ENCODE measurements around the gene CPNE8. TPM values are rescaled to one million over a fixed set of nuclear protein-coding genes. Genes with fewer than 3 reads are reported as not detected.
A peak's percentile ranks its signal among the peaks of the same experiment; 100 is the strongest.

CPNE8 gene
- total RNA-seq, 1 donor from 2014 or later, result 9.4 TPM

- DNase-seq (ENCODE audit: low read depth) (peak; percentile 34), FAIRE-seq (no peak)
- Mint-ChIP-seq H3K4me1 (ENCODE audit: low read depth, unreplicated experiment) (no peaks in the 10 kb centered on the region), H3K36me3 (ENCODE audit: low read depth, unreplicated experiment) (peaks cover 3% of the 10 kb centered on the region), H3K27ac (ENCODE audit: unreplicated experiment) (no peak overlapping the region), H3K27me3 (ENCODE audit: low read depth, unreplicated experiment) (no peaks in the 10 kb centered on the region), H3K4me3 (ENCODE audit: unreplicated experiment) (no peak overlapping the region), H3K9me3 (ENCODE audit: unreplicated experiment) (peaks cover 5% of the 10 kb centered on the region)
- no peaks in the 10 kb centered on the region for H3K36me3 ChIP-seq (ENCODE audit: insufficient read depth, low read length)
- no peak overlapping the region for H3K27ac ChIP-seq (ENCODE audit: low read depth, low read length)
- TF ChIP-seq CTCF (IDR thresholded peaks at IDR 0.05; ENCODE audit: insufficient read depth, low read depth, low read length) (no peak), EZH2 (IDR thresholded peaks at IDR 0.05; ENCODE audit: insufficient read depth, low read length) (no peak)
- H3K9me3 ChIP-seq (ENCODE audit: insufficient read depth, low read depth, low read length), result no peaks in the 10 kb centered on the region
- no peaks in the 10 kb centered on the region for H3K4me1 ChIP-seq (ENCODE audit: insufficient read depth, low read length)
- no peak overlapping the region for H2AFZ ChIP-seq (ENCODE audit: low read depth, low read length)
- no peak overlapping the region for H3K9ac ChIP-seq (ENCODE audit: low read length)
- no peaks in the 10 kb centered on the region for H3K27me3 ChIP-seq (ENCODE audit: insufficient read depth, low read length)
- no peak overlapping the region for H3K4me2 ChIP-seq (ENCODE audit: low read length)
- no peaks in the 10 kb centered on the region for H3K79me2 ChIP-seq (ENCODE audit: insufficient read depth, low read length)
- no peak overlapping the region for H3K4me3 ChIP-seq (ENCODE audit: insufficient read depth, low read depth, low read length)
- no peaks in the 10 kb centered on the region for H4K20me1 ChIP-seq (ENCODE audit: insufficient read depth, low read length)
These were observed 19.3 kb downstream of the CPNE8 start for GRCh38 chr12:38886064-38886463.

- H3K27me3 Mint-ChIP-seq (ENCODE audit: low read depth, unreplicated experiment), result no peaks in the 10 kb centered on the region
- no peak overlapping the region for H3K4me3 ChIP-seq (ENCODE audit: insufficient read depth, low read depth, low read length)
- no peaks in the 10 kb centered on the region for H3K79me2 ChIP-seq (ENCODE audit: insufficient read depth, low read length)
- no peak overlapping the region for H3K27ac Mint-ChIP-seq (ENCODE audit: unreplicated experiment)
- H3K9ac ChIP-seq (ENCODE audit: low read length), result no peak overlapping the region
- DNase-seq (ENCODE audit: low read depth) (no peak), FAIRE-seq (no peak)
- H3K4me3 Mint-ChIP-seq (ENCODE audit: unreplicated experiment), result no peak overlapping the region
- peaks cover 3% of the 10 kb centered on the region for H3K36me3 Mint-ChIP-seq (ENCODE audit: low read depth, unreplicated experiment)
- peaks cover 5% of the 10 kb centered on the region for H3K9me3 Mint-ChIP-seq (ENCODE audit: unreplicated experiment)
- H3K4me1 Mint-ChIP-seq (ENCODE audit: low read depth, unreplicated experiment), result no peaks in the 10 kb centered on the region
- no peak overlapping the region for H2AFZ ChIP-seq (ENCODE audit: low read depth, low read length)
- H3K27me3 ChIP-seq (ENCODE audit: insufficient read depth, low read length), result no peaks in the 10 kb centered on the region
- H3K36me3 ChIP-seq (ENCODE audit: insufficient read depth, low read length), result no peaks in the 10 kb centered on the region
- H3K4me1 ChIP-seq (ENCODE audit: insufficient read depth, low read length), result no peaks in the 10 kb centered on the region
- TF ChIP-seq EZH2 (IDR thresholded peaks at IDR 0.05; ENCODE audit: insufficient read depth, low read length), result no peak
- TF ChIP-seq CTCF (IDR thresholded peaks at IDR 0.05; ENCODE audit: insufficient read depth, low read depth, low read length), result no peak
- no peaks in the 10 kb centered on the region for H4K20me1 ChIP-seq (ENCODE audit: insufficient read depth, low read length)
- no peak overlapping the region for H3K4me2 ChIP-seq (ENCODE audit: low read length)
- H3K9me3 ChIP-seq (ENCODE audit: insufficient read depth, low read depth, low read length), result no peaks in the 10 kb centered on the region
- no peak overlapping the region for H3K27ac ChIP-seq (ENCODE audit: low read depth, low read length)
These were observed 20.7 kb downstream of the CPNE8 start for GRCh38 chr12:38884666-38885065.

- Mint-ChIP-seq H3K36me3 (ENCODE audit: low read depth, unreplicated experiment) (peaks cover 3% of the 10 kb centered on the region), H3K9me3 (ENCODE audit: unreplicated experiment) (peaks cover 2% of the 10 kb centered on the region), H3K4me3 (ENCODE audit: unreplicated experiment) (no peak overlapping the region), H3K27me3 (ENCODE audit: low read depth, unreplicated experiment) (no peaks in the 10 kb centered on the region), H3K4me1 (ENCODE audit: low read depth, unreplicated experiment) (no peaks in the 10 kb centered on the region), H3K27ac (ENCODE audit: unreplicated experiment) (no peak overlapping the region)
- H2AFZ ChIP-seq (ENCODE audit: low read depth, low read length), result no peak overlapping the region
- TF ChIP-seq CTCF (IDR thresholded peaks at IDR 0.05; ENCODE audit: insufficient read depth, low read depth, low read length) (no peak), EZH2 (IDR thresholded peaks at IDR 0.05; ENCODE audit: insufficient read depth, low read length) (no peak)
- H3K27ac ChIP-seq (ENCODE audit: low read depth, low read length), result no peak overlapping the region
- no peaks in the 10 kb centered on the region for H4K20me1 ChIP-seq (ENCODE audit: insufficient read depth, low read length)
- no peaks in the 10 kb centered on the region for H3K9me3 ChIP-seq (ENCODE audit: insufficient read depth, low read depth, low read length)
- no peaks in the 10 kb centered on the region for H3K36me3 ChIP-seq (ENCODE audit: insufficient read depth, low read length)
- no peaks in the 10 kb centered on the region for H3K4me1 ChIP-seq (ENCODE audit: insufficient read depth, low read length)
- no peak overlapping the region for H3K4me2 ChIP-seq (ENCODE audit: low read length)
- no peak overlapping the region for H3K9ac ChIP-seq (ENCODE audit: low read length)
- FAIRE-seq (no peak), DNase-seq (ENCODE audit: low read depth) (no peak)
- no peaks in the 10 kb centered on the region for H3K27me3 ChIP-seq (ENCODE audit: insufficient read depth, low read length)
- no peaks in the 10 kb centered on the region for H3K79me2 ChIP-seq (ENCODE audit: insufficient read depth, low read length)
- H3K4me3 ChIP-seq (ENCODE audit: insufficient read depth, low read depth, low read length), result no peak overlapping the region
These were observed 21.7 kb downstream of the CPNE8 start for GRCh38 chr12:38883629-38884134.
